Stimulated activated CD4-positive, alpha-beta T cell treated with anti-CD3 and anti-CD28 coated beads, TNF-alpha, amount 100 ng/mL, for 24 hours (primary cell): ENCODE results near the gene VEGFA.

Experiments
- DNase-seq, 3 experiments: peaks; one replicate each; pipeline ENCODE4 v3.0.0-alpha.2; 2020; ENCODE audit warnings: low read depth in 3 of 3

VEGFA gene

GRCh38 chr6:43771858-43772680, 2.1 kb downstream of the VEGFA start:
- DNase-seq, result peak; percentile 42 to 65 (median 44)

- DNase-seq, result no peak
Measured at GRCh38 chr6:43772681-43773049, 2.7 kb downstream of the VEGFA start.

- DNase-seq, result peak; percentile 27 to 56 (median 32)
Measured at GRCh38 chr6:43773050-43773979, 3.3 kb downstream of the VEGFA start.

- no peak for DNase-seq
Measured at GRCh38 chr6:43773980-43774775, 4.2 kb downstream of the VEGFA start.

GRCh38 chr6:43774776-43775534, 4.9 kb downstream of the VEGFA start:
- DNase-seq, result peak in 2 of 3 experiments; percentile 37 to 70

- DNase-seq, result no peak
Measured at GRCh38 chr6:43775535-43775885, 5.5 kb downstream of the VEGFA start.

- DNase-seq, result no peak
Measured at GRCh38 chr6:43776115-43776798, 6.2 kb downstream of the VEGFA start.

- no peak for DNase-seq
Measured at GRCh38 chr6:43776799-43777776, 7.1 kb downstream of the VEGFA start.

GRCh38 chr6:43778131-43778855, 8.3 kb downstream of the VEGFA start:
- DNase-seq, result no peak

- no peak for DNase-seq
Measured at GRCh38 chr6:43778976-43779851, 9.2 kb downstream of the VEGFA start.

- no peak for DNase-seq
Measured at GRCh38 chr6:43779852-43780236, 9.8 kb downstream of the VEGFA start.

- DNase-seq, result no peak
Measured at GRCh38 chr6:43780293-43780692, 10.3 kb downstream of the VEGFA start.

GRCh38 chr6:43780941-43781928, 11.2 kb downstream of the VEGFA start:
- DNase-seq, result no peak

- DNase-seq, result no peak
Measured at GRCh38 chr6:43781941-43782704, 12.1 kb downstream of the VEGFA start.

GRCh38 chr6:43782764-43783513, 12.9 kb downstream of the VEGFA start:
- DNase-seq, result no peak
